Right renal pelvis (tissue), 4 donors: Measurements from ENCODE around the gene APOL2. TPM values are rescaled to one million over a fixed set of nuclear protein-coding genes. Genes with fewer than 3 reads are reported as not detected.

Experiments used
- DNase-seq, 4 donors: peaks; one replicate each; pipeline ENCODE4 v3.0.0-alpha.2; 2013; ENCODE audit warnings: low read depth in 4 of 4, low spot score in 3 of 4, missing footprints in 1 of 4
- polyA plus RNA-seq, 4 donors: library from polyadenylated mRNA; unstranded; fragments of 120-200 nt; gene quantifications; one replicate each; pipeline ENCODE4 v1.2.1, GENCODE V29; 2013; ENCODE audit not compliant: insufficient read length in 4 of 4

Gene APOL2
- polyA plus RNA-seq, 4 donors, result 22.2 to 30.6 (median 28.0) TPM

DNA sequence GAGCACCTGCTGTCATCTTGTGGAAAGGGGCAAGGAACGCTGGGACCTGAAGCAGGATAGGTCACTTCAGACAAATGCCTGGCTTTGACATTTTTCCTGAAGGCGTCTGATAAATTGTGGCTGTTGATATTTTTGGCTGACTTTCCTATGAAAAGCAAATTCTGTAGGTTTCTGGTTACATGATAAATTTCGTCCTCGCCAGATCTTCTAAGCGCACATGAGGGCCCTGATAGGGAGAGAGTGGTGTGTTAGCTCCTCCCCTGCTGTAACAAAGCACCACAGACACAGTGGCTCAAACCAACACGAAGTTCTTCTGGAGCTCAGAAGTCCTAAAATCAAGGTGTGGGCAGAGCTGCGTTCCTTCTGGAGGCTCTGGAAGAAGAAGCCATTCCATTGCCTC lies 57.3 kb downstream of the APOL2 start:
- DNase-seq, result no peak

DNA sequence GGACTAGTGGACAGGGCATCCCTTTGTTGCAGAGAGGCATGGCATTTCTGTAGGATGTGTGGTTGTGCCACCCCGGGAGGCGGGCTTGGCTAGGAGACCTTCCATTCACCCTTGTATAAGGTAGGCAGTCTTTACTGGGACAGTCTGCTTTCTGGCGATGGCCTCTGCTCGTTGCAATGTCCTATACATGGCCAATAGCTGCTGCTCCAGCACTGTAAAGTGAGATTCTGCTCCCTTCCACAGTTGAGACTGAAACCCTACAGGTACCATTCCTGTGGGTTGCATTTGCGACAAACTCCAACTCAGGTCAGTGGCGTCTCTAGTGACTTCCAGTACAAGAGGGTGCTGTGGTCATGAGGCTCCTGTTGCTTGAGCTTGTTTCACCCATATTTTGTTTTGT lies 58.4 kb downstream of the APOL2 start:
- DNase-seq, result no peak

DNA sequence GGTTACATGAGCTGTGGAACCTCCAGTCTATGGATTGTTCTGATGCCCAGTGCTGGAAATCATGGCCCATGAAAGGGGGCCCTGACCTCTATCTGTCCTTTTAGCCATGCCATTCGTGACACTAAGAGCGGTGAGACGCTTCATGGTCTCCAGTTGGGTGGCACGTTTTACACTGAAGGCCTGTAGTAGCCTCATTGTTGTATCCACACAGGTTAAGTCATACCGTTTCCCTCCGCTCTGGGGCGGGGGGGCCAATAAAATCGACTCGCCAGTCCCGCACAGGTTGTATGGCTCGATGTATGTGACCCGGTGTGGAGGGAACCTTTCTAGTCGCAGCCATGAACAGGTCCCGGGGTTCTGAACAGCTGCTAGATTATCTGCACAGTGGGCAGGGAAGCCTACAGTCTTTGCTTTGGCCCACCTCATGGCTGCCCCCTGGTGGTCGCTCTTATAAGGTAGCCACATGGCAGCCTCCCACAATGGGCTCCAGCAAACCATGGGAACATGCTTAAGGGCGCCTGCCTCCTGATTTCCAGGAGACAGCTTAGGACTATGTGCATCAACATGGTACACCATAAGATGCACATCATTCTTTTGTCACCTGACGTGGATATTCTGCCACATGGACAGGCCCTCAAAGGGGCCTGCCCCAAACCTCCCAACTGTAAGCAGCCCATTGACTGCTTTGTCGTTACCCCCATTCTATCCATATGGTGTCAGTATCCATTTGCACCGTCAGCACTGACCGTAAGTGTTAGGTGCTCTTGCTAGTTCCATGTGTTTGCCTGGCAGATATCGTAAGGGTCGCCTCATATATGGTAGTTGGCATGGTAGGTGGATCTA lies 59.1 kb downstream of the APOL2 start:
- DNase-seq, result no peak

DNA sequence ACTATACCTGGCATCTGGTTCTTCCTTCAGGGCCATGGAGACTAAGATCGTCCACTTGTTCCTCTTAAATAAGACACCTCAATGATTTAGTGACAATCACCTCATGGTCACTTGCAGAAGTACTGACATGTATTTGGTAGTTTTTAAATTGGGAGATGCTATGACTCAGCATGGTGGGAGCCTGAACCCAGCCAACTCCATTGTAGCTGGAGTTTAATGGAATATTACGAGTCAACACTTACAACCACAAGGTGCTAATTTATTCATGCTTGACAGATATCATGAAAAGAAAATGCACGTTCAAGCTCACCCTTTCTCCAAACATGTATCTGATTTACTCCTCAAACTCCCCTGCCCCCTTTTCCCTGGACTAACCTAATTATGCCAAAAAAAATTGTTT lies 62.2 kb downstream of the APOL2 start:
- DNase-seq, result no peak

Other genes starting within 250 kb of the APOL2 start
- gene RBFOX2, start 210.7 kb downstream of the APOL2 start, polyA plus RNA-seq, result 100 to 1,000 TPM; 118 to 139 (median 129) TPM
- gene APOL3, start 78.8 kb downstream of the APOL2 start, polyA plus RNA-seq, result 10 to 100 TPM; 13.3 to 17.9 (median 14.8) TPM
- gene APOL4, start 37.7 kb downstream of the APOL2 start, polyA plus RNA-seq, result 10 to 100 TPM in 1 of 4 donors, 1 to 10 TPM in 3; 6.2 to 10.5 (median 9.3) TPM
- 10 to 100 TPM; 11.0 to 15.7 (median 12.4) TPM for gene APOL1, start 13.6 kb upstream of the APOL2 start, polyA plus RNA-seq
- gene MYH9, start 148.4 kb upstream of the APOL2 start, polyA plus RNA-seq, result 100 to 1,000 TPM; 269 to 312 (median 292) TPM
- gene TXN2, start 242.1 kb upstream of the APOL2 start, polyA plus RNA-seq, result 100 to 1,000 TPM; 123 to 133 (median 130) TPM